GM12874 (cell line): ENCODE measurements around the gene CCDC78.

Source experiments
- TF ChIP-seq, protein P1 (sequence below): IDR thresholded peaks from 2 replicates; pipeline ENCODE4 v1.5.1; 2011; ENCODE audit warnings: low read depth, mild to moderate bottlenecking, control low read depth, low read length, moderate library complexity; ENCODE audit not compliant: insufficient read depth

The CCDC78 gene

DNA sequence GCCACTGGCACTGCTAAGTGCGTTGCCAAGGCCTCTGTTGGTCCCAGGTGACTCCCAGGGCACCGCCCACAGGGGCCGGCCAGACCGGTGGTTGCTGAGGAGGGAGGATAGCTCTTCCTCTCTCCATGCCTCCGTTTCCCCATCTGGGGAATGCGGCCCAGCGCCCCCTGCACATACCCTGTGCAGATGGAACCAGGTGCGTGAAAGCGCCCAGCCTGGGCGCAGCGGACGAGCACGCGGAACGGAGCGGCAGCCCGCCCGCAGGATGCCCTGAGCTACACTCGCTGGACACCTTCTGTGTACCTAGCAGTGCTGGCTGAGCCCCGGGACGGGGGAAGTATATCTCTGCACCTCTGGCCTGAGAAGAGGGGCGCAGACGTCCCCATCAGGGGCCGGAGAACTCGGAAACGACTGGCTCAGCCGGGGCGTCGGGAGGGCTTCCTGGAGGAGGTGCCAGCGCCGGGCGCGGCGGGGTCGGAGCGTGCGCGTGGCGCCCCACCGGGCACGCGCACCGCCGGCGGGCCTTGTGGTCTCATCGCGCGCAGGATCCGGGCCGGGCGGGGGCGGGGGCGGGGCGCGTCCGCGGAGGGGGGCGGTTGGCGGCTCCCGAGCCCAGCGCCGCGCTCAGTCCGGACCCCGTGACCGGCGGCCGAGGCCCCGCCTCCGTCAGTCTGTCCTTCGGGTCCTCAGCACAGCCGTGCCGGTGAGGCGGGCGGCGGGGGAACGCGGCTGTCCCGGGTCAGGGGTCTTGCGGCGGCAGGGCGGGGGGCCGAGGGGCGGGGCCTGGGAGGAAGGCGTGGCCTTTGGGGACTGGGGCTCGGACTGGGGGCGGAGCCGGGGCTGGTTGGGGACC is at the start of gene CCDC78, which contains the start of gene HAGHL:
Gene CCDC78 (minus strand): TSS at position 6 of the 853 bp plus-strand sequence. CDS start 76 bp downstream, outside the sequence.
Gene HAGHL (plus strand): TSS at position 669 of the 853 bp plus-strand sequence. CDS start 404 bp downstream, outside the sequence.
- TF ChIP-seq, protein P1, sequence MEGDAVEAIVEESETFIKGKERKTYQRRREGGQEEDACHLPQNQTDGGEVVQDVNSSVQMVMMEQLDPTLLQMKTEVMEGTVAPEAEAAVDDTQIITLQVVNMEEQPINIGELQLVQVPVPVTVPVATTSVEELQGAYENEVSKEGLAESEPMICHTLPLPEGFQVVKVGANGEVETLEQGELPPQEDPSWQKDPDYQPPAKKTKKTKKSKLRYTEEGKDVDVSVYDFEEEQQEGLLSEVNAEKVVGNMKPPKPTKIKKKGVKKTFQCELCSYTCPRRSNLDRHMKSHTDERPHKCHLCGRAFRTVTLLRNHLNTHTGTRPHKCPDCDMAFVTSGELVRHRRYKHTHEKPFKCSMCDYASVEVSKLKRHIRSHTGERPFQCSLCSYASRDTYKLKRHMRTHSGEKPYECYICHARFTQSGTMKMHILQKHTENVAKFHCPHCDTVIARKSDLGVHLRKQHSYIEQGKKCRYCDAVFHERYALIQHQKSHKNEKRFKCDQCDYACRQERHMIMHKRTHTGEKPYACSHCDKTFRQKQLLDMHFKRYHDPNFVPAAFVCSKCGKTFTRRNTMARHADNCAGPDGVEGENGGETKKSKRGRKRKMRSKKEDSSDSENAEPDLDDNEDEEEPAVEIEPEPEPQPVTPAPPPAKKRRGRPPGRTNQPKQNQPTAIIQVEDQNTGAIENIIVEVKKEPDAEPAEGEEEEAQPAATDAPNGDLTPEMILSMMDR = no peak

DNA sequence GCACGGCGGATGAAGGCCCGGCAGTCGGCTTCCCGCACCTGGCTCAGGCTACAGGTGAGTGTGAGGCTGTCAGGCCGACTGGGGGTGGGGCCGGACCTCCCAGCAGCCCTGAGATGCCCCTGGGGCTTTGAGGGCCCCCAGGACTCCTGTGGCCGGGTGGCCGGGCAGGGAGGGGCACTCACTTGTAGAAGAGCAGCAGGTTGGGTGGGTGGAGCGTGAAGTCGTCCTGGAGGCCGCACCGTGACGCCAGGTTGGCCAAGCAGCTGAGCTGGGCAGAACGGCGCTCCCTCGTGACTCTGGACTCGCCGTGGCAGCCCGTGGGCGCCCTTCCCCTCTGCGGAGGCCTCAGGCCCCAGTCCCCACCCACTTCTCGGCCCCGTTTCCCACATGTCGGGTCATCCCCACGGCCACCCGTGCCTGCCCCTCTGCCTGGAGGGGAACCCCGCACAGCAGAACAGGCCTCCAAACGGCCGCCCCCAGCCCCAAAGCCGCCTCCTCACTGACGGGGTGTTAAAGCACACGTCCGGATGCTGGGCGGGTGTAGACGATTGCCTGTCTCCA is 49.1 kb upstream of the CCDC78 start:
- TF ChIP-seq, protein P1 = no peak

DNA sequence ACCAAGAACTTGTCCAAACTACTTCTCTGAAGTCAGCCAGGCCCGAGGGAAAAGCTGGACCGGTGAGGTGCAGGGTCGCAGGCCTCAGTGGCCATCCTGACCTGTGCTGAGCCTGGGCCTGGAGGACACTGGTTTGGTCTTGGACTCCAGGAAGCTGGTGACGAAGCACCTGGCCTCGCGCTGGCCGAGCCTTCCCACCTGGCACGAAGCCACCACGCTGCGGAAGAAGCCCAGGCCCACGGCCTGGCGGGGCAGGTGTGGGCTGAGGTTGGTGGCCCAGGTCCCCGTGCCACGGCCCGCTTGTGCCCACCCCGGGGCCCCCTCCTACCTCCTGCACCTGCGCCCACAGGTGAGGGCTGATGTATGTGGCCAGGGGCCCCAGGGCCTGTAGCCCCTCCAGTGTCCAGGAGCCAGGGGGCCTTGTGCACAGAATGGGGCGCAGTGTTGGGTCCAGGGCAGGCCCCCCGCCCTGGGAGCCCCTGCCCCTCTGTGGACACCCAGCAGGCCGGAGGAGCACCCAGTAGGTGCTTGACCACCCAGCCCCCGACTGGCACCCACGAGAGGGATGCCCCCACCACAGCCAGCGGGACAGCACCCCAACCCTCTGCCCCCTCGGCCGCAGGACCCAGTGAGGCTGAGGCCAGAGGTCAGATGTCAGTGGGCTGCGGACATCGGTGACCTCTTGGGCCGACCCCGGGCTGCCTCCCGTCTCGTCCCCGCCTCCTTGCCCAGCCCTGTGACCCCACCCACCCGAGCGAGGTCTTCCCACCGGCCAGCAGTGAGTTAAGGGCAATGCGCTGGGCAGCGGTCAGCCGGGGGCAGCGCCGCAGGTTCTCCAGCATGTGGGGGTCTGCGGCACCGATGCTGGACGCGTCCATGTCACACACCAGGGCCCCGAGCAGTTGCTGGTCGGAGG is 48.1 kb upstream of the CCDC78 start:
- TF ChIP-seq, protein P1 = no peak

- TF ChIP-seq, protein P1 = no peak
These were observed 46.7 kb upstream of the CCDC78 start for GRCh38 chr16:772959-773358.

- TF ChIP-seq, protein P1 = no peak
These were observed 44.2 kb upstream of the CCDC78 start for GRCh38 chr16:770411-770810.

DNA sequence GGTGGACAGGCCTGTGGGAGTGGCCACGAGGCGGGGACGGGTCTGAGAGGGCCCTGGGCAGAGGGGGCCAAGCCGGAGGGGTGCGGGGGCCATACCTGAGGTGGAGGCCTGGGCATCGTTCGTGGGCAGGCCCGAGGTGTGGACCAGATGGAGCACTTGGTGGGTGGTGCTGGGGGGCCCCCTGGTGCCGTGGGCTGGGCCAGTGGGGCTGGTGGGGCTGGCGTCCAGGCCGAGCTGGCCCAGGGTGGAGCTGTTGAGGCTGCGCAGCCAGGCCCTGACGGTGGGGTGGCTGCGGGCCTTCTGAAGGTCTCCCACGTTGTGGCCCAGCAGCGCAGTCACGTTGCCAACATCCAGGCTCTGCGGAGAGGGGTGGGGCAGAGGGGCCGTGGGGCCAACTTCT is 43.7 kb upstream of the CCDC78 start:
- TF ChIP-seq, protein P1 = no peak
